PC-9 (cell line): Measurements from ENCODE around the gene ZNF319.

ENCODE experiments used
- CTCF ChIP-seq: fragments of 200-600 bp; sonication (generic); conservative IDR thresholded peaks from 2 replicates; pipeline ENCODE4 v1.6.1; 2017; ENCODE audit warnings: mixed run types, antibody characterized with exemption, mild to moderate bottlenecking, moderate library complexity
- EZH2 ChIP-seq: fragments of 200-600 bp; sonication (generic); IDR thresholded peaks from 2 replicates; pipeline ENCODE4 v1.8.0; 2017; ENCODE audit warnings: antibody characterized with exemption, low read depth

DNA sequence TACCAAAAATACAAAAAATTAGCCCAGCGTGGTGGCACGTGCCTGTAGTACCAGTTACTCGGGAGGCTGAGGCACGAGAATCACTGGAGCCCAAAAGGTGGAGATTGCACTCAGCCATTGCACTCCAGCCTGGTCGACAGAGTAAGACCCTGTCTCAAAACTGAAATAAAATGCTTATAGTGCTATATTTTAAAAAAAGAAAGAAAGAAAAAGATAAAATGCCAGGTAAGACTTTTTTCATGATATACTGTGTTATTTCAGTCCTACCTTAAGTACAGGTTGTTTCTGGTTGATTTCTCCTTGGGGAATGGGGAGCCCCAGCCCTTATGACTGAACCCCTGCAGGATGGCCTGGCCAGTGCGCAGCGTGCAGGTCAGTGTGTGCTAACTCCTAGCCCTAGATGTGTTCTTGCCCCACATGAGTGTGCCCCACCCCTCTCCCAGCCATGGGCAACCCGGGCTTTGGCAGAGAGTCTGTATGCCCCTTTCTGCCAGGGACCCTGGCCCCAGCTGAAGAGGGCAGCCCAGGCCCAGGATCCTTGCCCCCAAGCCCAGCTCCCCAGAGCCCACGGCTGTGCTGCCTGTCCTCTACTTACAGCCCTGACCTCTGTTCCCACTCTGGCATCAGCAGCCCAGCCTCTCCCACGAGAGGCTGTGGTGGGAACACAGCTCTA is 30.9 kb downstream of the ZNF319 start:
- no peak for TF ChIP-seq EZH2
- no peak for TF ChIP-seq CTCF
